Fibroblast of mammary gland (primary cell): ENCODE results near the gene TOGARAM2.

Experiments used
- DNase-seq: peaks from one replicate; pipeline ENCODE4 v3.0.0-alpha.2; 2010; ENCODE audit warnings: low read depth
- H3K4me3 ChIP-seq: 2 replicates; pipeline ENCODE4 v1.5.1; 2011; ENCODE audit warnings: low read depth, mild to moderate bottlenecking, low read length, moderate library complexity; ENCODE audit not compliant: control insufficient read depth
- TF ChIP-seq, protein P1 (sequence below): conservative IDR thresholded peaks from 2 replicates; pipeline ENCODE4 v1.5.1; 2011; ENCODE audit warnings: low read depth, low read length, inconsistent platforms; ENCODE audit not compliant: control insufficient read depth, insufficient read depth

TOGARAM2 gene

DNA sequence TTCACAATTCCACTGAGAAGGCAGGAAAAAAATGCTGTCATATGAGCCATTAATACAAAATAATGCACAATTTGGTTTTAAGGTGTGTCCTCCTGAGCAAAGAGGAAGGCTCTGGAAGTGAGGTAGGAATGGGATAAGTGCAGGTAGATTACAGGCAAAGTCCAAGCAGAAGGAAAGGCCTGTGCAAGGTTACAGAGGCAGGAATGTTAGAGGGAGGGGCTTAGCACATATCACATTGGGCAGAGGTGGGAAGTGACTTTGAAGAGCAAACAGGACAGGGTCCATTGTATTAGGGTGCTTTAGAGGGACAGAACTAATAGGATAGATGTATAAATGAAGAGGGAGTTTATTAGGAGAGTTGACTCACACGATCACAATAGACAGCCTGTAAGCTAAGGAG lies 119.5 kb downstream of the TOGARAM2 start:
- no peak overlapping the region for H3K4me3 ChIP-seq
- TF ChIP-seq, protein P1, sequence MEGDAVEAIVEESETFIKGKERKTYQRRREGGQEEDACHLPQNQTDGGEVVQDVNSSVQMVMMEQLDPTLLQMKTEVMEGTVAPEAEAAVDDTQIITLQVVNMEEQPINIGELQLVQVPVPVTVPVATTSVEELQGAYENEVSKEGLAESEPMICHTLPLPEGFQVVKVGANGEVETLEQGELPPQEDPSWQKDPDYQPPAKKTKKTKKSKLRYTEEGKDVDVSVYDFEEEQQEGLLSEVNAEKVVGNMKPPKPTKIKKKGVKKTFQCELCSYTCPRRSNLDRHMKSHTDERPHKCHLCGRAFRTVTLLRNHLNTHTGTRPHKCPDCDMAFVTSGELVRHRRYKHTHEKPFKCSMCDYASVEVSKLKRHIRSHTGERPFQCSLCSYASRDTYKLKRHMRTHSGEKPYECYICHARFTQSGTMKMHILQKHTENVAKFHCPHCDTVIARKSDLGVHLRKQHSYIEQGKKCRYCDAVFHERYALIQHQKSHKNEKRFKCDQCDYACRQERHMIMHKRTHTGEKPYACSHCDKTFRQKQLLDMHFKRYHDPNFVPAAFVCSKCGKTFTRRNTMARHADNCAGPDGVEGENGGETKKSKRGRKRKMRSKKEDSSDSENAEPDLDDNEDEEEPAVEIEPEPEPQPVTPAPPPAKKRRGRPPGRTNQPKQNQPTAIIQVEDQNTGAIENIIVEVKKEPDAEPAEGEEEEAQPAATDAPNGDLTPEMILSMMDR: no peak
- no peak for DNase-seq
